GM18951 (cell line): ENCODE results near the gene MAMDC4.

Experiments used
- POLR2A ChIP-seq: IDR thresholded peaks from 4 replicates; pipeline ENCODE4 v1.6.1; 2011; ENCODE audit warnings: mild to moderate bottlenecking; ENCODE audit not compliant: insufficient read length, insufficient read depth; ENCODE audit errors: extremely low read depth
- in situ Hi-C: fragments of 300-500 bp; cut with MboI; formaldehyde crosslinking; loops from one replicate; pipeline ENCODE4 v1.12.0; 2022; ENCODE audit warnings: low sequenced_read_pairs, mixed read lengths, inconsistent platforms; ENCODE audit not compliant: unreplicated experiment

MAMDC4 gene

GRCh38 chr9:136846376-136847087 is 5.6 kb upstream of the MAMDC4 start:
- no peak for TF ChIP-seq POLR2A
- in situ Hi-C loops, result no loop called here

DNA sequence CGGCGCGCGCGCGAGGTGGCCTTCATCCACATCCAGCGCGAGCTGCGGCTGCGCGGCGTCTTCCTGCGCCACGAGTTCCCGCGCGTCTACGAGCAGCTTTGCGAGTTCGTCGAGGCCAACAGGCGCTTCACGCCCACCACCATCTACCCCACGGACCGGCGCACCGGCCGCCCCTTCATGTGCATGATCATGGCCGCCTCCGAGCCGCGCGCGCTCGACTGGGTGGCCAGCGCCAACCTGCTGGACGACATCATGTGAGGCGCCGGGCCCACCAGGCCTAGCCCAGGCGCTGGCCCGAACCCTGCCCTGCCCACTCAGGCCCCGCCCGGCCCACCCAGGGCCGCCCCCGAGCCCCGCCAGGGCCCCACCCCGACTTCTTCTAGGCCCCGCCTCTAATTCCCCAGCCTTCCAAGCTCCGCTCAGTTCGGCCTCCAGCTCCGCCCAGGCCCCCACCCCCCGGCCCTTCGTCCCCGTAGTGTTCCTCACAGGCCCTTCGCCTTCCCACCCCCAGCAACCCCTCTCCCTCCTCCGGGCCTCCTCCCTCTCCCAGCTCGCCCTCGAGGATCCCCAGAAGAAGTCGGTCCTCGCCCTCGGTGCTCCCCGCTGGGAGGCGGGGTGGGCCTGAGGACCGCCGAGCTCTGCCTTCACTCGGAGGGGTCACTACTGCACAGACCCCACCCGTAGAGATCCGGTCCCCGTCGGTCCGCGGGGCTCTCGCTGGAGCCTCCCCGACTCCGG is 4.9 kb upstream of the MAMDC4 start:
- no peak for TF ChIP-seq POLR2A
- in situ Hi-C loops, result no loop called here

DNA sequence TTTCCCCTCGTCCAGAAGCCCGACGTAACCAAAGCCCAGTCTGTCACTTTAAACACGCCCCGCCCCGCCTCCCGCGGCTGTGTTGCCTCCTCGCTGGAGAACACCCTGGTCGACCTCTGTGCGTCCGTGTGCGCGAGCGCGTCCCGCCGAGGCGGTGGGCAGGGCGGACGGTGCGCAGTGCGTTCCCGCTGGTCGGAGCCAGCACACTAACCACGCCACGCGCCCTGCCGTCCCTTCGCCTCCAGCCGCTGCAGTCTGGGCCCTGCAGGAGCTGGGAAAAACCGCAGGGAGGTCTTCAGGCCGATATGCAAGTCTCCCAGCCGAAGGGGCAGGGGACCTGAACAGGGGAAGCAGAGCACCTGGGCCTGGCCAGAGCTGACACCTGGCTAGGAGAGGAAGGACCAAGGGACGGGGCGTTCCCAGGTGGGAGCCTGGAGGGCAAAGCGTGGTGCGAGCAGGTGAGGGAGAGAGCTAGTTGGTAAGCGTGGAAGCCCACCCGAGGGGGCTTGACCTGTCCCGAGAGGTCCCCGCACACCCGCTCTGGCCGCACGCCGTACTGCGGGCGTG is 4.2 kb upstream of the MAMDC4 start:
- TF ChIP-seq POLR2A, result peak; percentile 67
- in situ Hi-C loops, result no loop called here

DNA sequence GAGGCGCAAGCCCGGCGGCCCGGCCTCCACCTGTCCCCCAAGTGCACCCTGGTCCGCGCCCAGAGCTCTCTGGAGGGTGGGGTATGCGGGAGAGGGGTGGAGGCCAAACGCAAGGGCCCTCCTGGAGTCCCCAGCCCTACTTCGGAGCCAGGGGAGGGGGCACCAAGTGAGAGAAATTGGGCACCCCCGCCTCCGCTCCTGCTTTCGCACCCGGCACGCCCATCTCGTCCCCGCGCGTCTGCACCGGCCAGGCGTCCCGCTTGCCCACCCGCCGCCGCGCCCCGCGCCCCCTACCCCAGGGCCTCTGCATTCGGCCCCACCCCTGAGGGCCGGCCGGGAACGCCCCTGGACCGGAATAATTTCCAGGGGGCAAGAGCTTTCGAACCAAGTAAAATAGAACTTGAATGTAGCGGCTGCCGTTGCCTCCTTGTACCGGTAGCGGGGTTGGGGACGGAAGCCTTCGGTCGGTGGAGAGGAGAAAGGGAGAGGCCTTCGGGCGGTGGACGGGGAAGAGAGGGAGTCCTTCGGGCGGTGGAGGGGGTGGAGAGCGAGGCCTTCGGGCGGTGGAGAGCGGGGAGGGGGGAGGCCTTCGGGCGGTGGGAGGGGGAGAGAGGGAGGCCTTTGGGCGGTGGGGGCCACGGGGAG is 3.6 kb upstream of the MAMDC4 start:
- in situ Hi-C loops, result no loop called here
- no peak for TF ChIP-seq POLR2A

DNA sequence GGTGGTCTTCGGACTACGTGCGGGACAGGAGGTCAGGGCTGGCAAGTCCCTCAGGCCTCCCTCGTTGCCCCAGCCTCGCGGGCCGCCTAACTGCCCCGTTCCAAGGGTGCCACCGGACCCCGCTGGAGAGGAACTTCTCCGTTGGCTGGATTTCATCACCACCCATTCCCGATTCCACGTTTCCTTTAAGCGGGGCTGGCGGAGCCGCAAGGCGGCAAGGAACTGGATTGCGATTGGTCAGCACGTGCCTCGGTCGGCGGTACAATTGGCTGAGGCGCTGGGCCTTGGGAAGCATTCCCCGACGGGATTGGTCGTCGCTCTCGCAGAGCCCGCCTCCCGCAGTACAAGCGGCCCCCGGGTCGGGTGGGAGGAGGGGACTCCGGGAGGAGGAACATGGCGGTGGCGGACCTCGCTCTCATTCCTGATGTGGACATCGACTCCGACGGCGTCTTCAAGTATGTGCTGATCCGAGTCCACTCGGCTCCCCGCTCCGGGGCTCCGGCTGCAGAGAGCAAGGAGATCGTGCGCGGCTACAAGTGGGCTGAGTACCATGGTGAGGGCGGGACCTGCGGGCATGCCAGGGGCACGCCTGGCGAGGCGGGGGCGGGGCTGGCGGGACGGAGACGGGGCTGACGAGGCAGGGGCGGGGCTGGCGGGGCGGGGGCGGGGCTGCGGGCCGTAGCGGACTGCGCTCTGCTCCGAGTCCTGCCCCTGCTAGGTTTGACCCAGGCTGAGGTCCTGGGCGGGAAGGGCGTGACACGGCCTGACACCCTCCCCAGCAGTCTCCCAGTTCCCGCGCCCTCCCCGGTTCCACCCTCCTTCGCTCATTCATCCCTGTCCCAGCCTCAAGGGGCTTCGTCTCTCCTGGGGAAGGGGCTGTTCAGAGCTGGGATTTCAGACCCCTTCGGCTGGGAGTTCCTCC is 2.8 kb upstream of the MAMDC4 start, which contains the start of gene PHPT1:
Gene PHPT1 (plus strand): TSS at position 372 of the 922 bp plus-strand sequence. CDS start 22 bp downstream, at position 394.
- peak; percentile 95 for TF ChIP-seq POLR2A
- in situ Hi-C loops, result no loop called here

GRCh38 chr9:136849960-136850865 is 1.9 kb upstream of the MAMDC4 start:
- in situ Hi-C loops, result no loop called here
- no peak for TF ChIP-seq POLR2A

DNA sequence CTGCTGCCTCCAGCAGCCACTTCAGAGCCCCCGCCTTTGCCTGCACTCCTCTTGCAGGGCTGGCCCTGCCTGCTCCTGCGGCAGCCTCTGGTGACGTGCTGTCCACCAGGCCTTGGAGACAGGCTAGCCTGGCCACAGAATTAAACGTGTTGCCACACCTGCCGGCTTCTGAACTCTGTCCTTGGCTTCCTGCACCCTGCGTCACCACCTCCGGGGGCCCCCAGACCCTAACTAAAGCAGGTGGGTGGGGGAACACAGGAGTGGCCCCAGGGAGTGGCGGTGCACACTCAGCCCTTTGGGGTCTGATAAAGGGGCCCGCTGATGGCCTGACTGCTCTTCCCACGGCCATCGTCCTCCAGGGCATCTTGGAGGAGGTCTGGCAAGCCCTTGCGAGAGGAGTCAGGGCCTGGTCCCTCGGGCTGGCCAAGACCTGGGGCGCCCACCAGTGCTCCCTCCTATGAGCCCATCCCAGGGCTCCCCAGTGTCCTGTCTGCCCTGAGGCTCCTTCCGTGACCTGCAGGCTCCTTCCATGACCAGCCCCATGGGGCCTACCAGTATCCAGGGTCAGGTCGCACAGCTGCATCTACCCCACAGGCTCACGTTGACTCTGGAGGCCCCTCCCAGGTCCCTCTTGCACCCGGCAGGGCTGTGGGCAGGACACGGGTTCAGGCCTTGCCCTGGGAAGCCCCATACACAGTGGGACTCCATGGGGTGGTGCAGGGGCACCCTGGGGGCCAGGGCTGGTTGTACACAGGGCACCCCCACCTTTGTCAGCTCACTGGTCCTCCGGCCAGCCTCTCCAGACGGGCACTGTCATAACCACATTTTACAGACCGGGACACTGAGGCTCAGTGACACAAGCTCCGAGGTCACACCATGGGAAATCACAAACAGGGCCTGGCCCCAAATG is 1.0 kb upstream of the MAMDC4 start:
- in situ Hi-C loops, result no loop called here

DNA sequence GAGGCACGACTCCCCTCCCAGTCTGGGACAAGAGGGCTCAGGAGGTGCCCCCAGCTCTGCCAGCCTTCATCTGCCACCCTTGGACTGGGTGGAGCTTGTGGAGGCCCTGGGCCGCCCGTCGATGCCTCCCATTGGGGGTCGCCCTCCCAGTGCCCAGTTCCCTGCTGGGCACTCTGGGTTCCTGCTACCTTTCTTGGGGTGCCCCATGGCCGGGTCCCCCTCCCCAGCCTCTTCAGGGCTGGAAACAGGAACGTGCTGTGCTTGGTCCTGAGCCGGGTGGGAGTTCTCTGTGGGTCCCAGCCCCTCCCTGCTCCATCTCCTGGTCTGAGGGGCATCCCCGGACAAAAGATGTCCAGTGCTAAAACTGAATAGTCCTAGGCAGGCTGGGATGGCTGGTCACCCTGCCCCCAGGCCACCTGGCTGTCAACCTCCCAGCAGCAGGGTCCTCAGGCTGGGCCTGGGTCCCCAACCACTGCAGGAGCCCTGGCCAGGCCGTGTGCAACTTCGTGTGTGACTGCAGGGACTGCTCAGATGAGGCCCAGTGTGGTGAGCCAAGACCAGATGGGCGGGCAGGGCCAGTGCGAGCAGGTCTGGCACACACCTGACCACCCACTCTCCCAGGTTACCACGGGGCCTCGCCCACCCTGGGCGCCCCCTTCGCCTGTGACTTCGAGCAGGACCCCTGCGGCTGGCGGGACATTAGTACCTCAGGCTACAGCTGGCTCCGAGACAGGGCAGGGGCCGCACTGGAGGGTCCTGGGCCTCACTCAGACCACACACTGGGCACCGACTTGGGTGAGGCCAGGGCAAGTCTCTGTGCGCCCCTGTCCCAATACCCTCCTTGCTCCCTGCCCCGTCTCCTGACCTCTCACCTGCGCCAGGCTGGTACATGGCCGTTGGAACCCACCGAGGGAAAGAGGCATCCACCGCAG is 784 bp downstream of the MAMDC4 start:
- TF ChIP-seq POLR2A, result no peak
- in situ Hi-C loops, result no loop called here

More for the DNA sequence above, 1.0 kb upstream of the MAMDC4 start:
- no peak for TF ChIP-seq POLR2A

DNA sequence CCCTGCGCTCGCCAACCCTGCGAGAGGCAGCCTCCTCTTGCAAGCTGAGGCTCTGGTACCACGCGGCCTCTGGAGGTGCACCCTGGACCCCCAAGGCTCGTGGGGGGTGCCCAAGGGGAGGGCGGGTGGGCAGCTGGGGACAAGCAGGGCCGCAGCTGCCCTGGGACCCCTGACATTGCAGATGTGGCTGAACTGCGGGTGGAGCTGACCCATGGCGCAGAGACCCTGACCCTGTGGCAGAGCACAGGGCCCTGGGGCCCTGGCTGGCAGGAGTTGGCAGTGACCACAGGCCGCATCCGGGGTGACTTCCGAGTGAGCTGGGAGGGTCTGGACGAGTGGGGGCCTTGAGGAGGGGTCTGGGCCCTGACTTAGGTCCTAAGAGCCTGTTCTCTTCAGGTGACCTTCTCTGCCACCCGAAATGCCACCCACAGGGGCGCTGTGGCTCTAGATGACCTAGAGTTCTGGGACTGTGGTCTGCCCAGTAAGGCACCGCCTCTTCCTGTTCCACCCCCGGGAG is 1.5 kb downstream of the MAMDC4 start:
- no peak for TF ChIP-seq POLR2A
- in situ Hi-C loops, result no loop called here

DNA sequence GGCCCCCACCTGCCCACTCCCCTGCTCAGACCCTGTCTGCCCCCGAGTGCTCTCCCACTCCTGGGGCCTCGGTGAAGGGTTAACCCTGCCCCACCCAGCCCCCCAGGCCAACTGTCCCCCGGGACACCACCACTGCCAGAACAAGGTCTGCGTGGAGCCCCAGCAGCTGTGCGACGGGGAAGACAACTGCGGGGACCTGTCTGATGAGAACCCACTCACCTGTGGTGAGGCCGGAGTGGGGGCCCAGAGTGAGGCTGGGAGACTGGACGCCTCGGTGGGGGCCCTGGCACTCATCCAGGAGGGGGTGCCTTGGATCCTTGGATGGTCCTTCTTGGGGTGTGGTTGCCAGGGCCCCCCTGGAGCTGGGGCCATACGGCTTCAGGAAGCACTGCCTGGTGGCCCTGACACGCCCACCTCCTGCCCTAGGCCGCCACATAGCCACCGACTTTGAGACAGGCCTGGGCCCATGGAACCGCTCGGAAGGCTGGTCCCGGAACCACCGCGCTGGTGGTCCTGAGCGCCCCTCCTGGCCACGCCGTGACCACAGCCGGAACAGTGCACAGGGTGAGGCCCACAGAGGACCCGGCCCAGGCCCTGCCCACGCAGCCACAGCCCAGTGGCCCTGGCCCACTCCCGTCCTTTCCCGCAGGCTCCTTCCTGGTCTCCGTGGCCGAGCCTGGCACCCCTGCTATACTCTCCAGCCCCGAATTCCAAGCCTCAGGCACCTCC is 2.1 kb downstream of the MAMDC4 start:
- peak; percentile 6 for TF ChIP-seq POLR2A
- in situ Hi-C loops, result no loop called here
